Activated CD8-positive, alpha-beta memory T cell treated with anti-CD3 and anti-CD28 coated beads, Interleukin-2, amount 10 ng/mL, durations not matched to agents 7 days and 5 days (primary cell): ENCODE measurements around the gene ATG4C. TPM values are rescaled to one million over a fixed set of nuclear protein-coding genes. Genes with fewer than 3 reads are reported as not detected.

Experiments
- ATAC-seq: fragments of 150-1000 bp; cut with Tn5 transposase; one replicate; pipeline ENCODE4 v1.10.0; 2021; ENCODE audit warnings: moderate library complexity
- CTCF ChIA-PET: fragments of 350-600 bp; sonication (Branson Sonifier 250); formaldehyde crosslinking; loops from one replicate; lab custom pipeline; 2021; ENCODE audit warnings: antibody characterized with exemption; lab: Charles Lee
- DNase-seq: peaks from one replicate; pipeline ENCODE4 v3.0.0-alpha.2; 2020
- H3K27ac Mint-ChIP-seq: one replicate; pipeline ENCODE4 v1.8.0; 2021; ENCODE audit warnings: mild to moderate bottlenecking, mixed read lengths
- H3K27me3 Mint-ChIP-seq: one replicate; pipeline ENCODE4 v1.8.0; 2021; ENCODE audit warnings: mixed read lengths
- H3K36me3 Mint-ChIP-seq: one replicate; pipeline ENCODE4 v1.8.0; 2021; ENCODE audit warnings: mild to moderate bottlenecking, mixed read lengths
- H3K4me1 Mint-ChIP-seq: one replicate; pipeline ENCODE4 v1.8.0; 2021; ENCODE audit warnings: mixed read lengths
- H3K4me3 Mint-ChIP-seq: one replicate; pipeline ENCODE4 v1.8.0; 2021; ENCODE audit warnings: mild to moderate bottlenecking, moderate library complexity, mixed read lengths
- H3K9me3 Mint-ChIP-seq: one replicate; pipeline ENCODE4 v1.8.0; 2022; ENCODE audit warnings: low read depth, mixed read lengths
- total RNA-seq, 2 experiments: library from RNA; stranded (reverse); gene quantifications; one replicate each; pipeline ENCODE4 v1.2.3, GENCODE V29; 2021

ATG4C gene
- total RNA-seq, 2 experiments from 2014 or later = 12.6 to 12.9 TPM

- Mint-ChIP-seq H3K4me1 (no peaks in the 10 kb centered on the region), H3K27me3 (peaks cover 57% of the 10 kb centered on the region), H3K4me3 (no peak overlapping the region), H3K9me3 (no peaks in the 10 kb centered on the region), H3K36me3 (no peaks in the 10 kb centered on the region), H3K27ac (no peak overlapping the region)
- CTCF ChIA-PET = no interaction called here
- no peak for DNase-seq
- ATAC-seq = no peak
Observed at GRCh38 chr1:62882201-62883104, 98.5 kb downstream of the ATG4C start.

GRCh38 chr1:62884156-62884740 is 100.3 kb downstream of the ATG4C start:
- Mint-ChIP-seq H3K9me3 (no peaks in the 10 kb centered on the region), H3K27ac (no peak overlapping the region), H3K36me3 (no peaks in the 10 kb centered on the region), H3K4me3 (no peak overlapping the region), H3K4me1 (no peaks in the 10 kb centered on the region), H3K27me3 (peaks cover 45% of the 10 kb centered on the region)
- CTCF ChIA-PET = no interaction called here
- DNase-seq = no peak
- ATAC-seq = no peak

- peaks cover 31% of the 10 kb centered on the region for H3K27me3 Mint-ChIP-seq
- CTCF ChIA-PET = interaction anchor here (0.7 kb wide), 2 partner anchors 259 to 1341 kb away, joined by 3 to 4 read pairs; no protein-coding TSS in a partner anchor
- no peaks in the 10 kb centered on the region for H3K9me3 Mint-ChIP-seq
- no peaks in the 10 kb centered on the region for H3K4me1 Mint-ChIP-seq
- DNase-seq = no peak
- H3K4me3 Mint-ChIP-seq = no peak overlapping the region
- H3K27ac Mint-ChIP-seq = no peak overlapping the region
- no peak for ATAC-seq
- no peaks in the 10 kb centered on the region for H3K36me3 Mint-ChIP-seq
Observed at GRCh38 chr1:62887799-62888507, 104.0 kb downstream of the ATG4C start.

- Mint-ChIP-seq H3K27me3 (peaks cover 13% of the 10 kb centered on the region), H3K27ac (no peak overlapping the region), H3K4me3 (no peak overlapping the region)
Observed at GRCh38 chr1:62891956-62892562, 108.1 kb downstream of the ATG4C start.

GRCh38 chr1:62897788-62898187 is 113.9 kb downstream of the ATG4C start:
- H3K9me3 Mint-ChIP-seq = no peaks in the 10 kb centered on the region
- H3K27me3 Mint-ChIP-seq = peaks cover 20% of the 10 kb centered on the region
- H3K36me3 Mint-ChIP-seq = no peaks in the 10 kb centered on the region
- CTCF ChIA-PET = no interaction called here
- no peaks in the 10 kb centered on the region for H3K4me1 Mint-ChIP-seq
- no peak overlapping the region for H3K4me3 Mint-ChIP-seq
- ATAC-seq = no peak
- H3K27ac Mint-ChIP-seq = no peak overlapping the region
- no peak for DNase-seq

More at GRCh38 chr1:62891956-62892562, 108.1 kb downstream of the ATG4C start:
- no peaks in the 10 kb centered on the region for H3K9me3 Mint-ChIP-seq
- no peaks in the 10 kb centered on the region for H3K4me1 Mint-ChIP-seq
- no peaks in the 10 kb centered on the region for H3K36me3 Mint-ChIP-seq
- CTCF ChIA-PET = no interaction called here
- DNase-seq = no peak
- no peak for ATAC-seq

GRCh38 chr1:62900566-62900965 is 116.6 kb downstream of the ATG4C start:
- Mint-ChIP-seq H3K27ac (no peak overlapping the region), H3K9me3 (no peaks in the 10 kb centered on the region), H3K4me3 (no peak overlapping the region), H3K4me1 (no peaks in the 10 kb centered on the region), H3K27me3 (peaks cover 8% of the 10 kb centered on the region), H3K36me3 (no peaks in the 10 kb centered on the region)
- ATAC-seq (no peak), DNase-seq (no peak)
- CTCF ChIA-PET = no interaction called here

- CTCF ChIA-PET = no interaction called here
- Mint-ChIP-seq H3K27ac (no peak overlapping the region), H3K36me3 (no peaks in the 10 kb centered on the region), H3K4me3 (no peak overlapping the region), H3K27me3 (peaks cover 7% of the 10 kb centered on the region), H3K4me1 (no peaks in the 10 kb centered on the region), H3K9me3 (no peaks in the 10 kb centered on the region)
- DNase-seq = no peak
- ATAC-seq = no peak
Observed at GRCh38 chr1:62901650-62902049, 117.7 kb downstream of the ATG4C start.

GRCh38 chr1:62903522-62903921 is 119.6 kb downstream of the ATG4C start:
- Mint-ChIP-seq H3K4me3 (no peak overlapping the region), H3K27me3 (peaks cover 3% of the 10 kb centered on the region), H3K36me3 (no peaks in the 10 kb centered on the region), H3K27ac (no peak overlapping the region), H3K4me1 (no peaks in the 10 kb centered on the region), H3K9me3 (no peaks in the 10 kb centered on the region)
- DNase-seq = no peak
- ATAC-seq = no peak
- CTCF ChIA-PET = no interaction called here

- CTCF ChIA-PET = no interaction called here
- H3K36me3 Mint-ChIP-seq = no peaks in the 10 kb centered on the region
- ATAC-seq = no peak
- no peak overlapping the region for H3K4me3 Mint-ChIP-seq
- H3K27ac Mint-ChIP-seq = no peak overlapping the region
- peaks cover 6% of the 10 kb centered on the region for H3K27me3 Mint-ChIP-seq
- no peaks in the 10 kb centered on the region for H3K4me1 Mint-ChIP-seq
- no peaks in the 10 kb centered on the region for H3K9me3 Mint-ChIP-seq
- no peak for DNase-seq
Observed at GRCh38 chr1:62903982-62904855, 120.3 kb downstream of the ATG4C start.

- CTCF ChIA-PET = no interaction called here
Observed at GRCh38 chr1:62904856-62905225, 120.9 kb downstream of the ATG4C start.

GRCh38 chr1:62905309-62905708 is 121.4 kb downstream of the ATG4C start:
- CTCF ChIA-PET = no interaction called here
- DNase-seq (no peak), ATAC-seq (no peak)
- Mint-ChIP-seq H3K27ac (no peak overlapping the region), H3K27me3 (peaks cover 4% of the 10 kb centered on the region), H3K9me3 (no peaks in the 10 kb centered on the region), H3K36me3 (no peaks in the 10 kb centered on the region), H3K4me1 (no peaks in the 10 kb centered on the region), H3K4me3 (no peak overlapping the region)

More at GRCh38 chr1:62904856-62905225, 120.9 kb downstream of the ATG4C start:
- H3K27ac Mint-ChIP-seq = no peak overlapping the region
- no peak for DNase-seq
- no peaks in the 10 kb centered on the region for H3K4me1 Mint-ChIP-seq
- H3K4me3 Mint-ChIP-seq = no peak overlapping the region
- no peaks in the 10 kb centered on the region for H3K36me3 Mint-ChIP-seq
- H3K27me3 Mint-ChIP-seq = peaks cover 4% of the 10 kb centered on the region
- ATAC-seq = no peak
- no peaks in the 10 kb centered on the region for H3K9me3 Mint-ChIP-seq

GRCh38 chr1:62905872-62906271 is 121.9 kb downstream of the ATG4C start:
- no peaks in the 10 kb centered on the region for H3K4me1 Mint-ChIP-seq
- CTCF ChIA-PET = interaction anchor here (1.2 kb wide), 1 partner anchor 20 kb away, joined by 4 read pairs; no protein-coding TSS in a partner anchor
- no peak overlapping the region for H3K4me3 Mint-ChIP-seq
- no peaks in the 10 kb centered on the region for H3K36me3 Mint-ChIP-seq
- no peak for ATAC-seq
- no peak for DNase-seq
- no peak overlapping the region for H3K27ac Mint-ChIP-seq
- H3K27me3 Mint-ChIP-seq = peaks cover 4% of the 10 kb centered on the region
- no peaks in the 10 kb centered on the region for H3K9me3 Mint-ChIP-seq
